CD14-positive monocyte (primary cell): ENCODE data around the gene SLC1A7. TPM values are rescaled to one million over a fixed set of nuclear protein-coding genes. Genes with fewer than 3 reads are reported as not detected.

Experiments used
- DNase-seq, 3 donors: peaks; one replicate each; pipeline ENCODE4 v3.0.0-alpha.2; 2011 to 2022
- H2AFZ ChIP-seq: 2 replicates; pipeline ENCODE4 v1.6.0; 2012; ENCODE audit warnings: mild to moderate bottlenecking, low read depth, low read length, inconsistent platforms; ENCODE audit not compliant: insufficient read depth, poor library complexity, severe bottlenecking
- H3K27ac ChIP-seq, 2 donors: 1 replicate in 1 of 2; 2 replicates in 1 of 2; pipeline ENCODE4 v1.5.1; 2012 to 2013; ENCODE audit warnings: low read length in 2 of 2, control low read depth in 1 of 2, inconsistent platforms in 1 of 2, low read depth in 1 of 2, mild to moderate bottlenecking in 1 of 2
- H3K27me3 ChIP-seq, 2 donors: one replicate each; pipeline versions ENCODE4 v1.6.0 to v1.6.1; 2011 to 2013; ENCODE audit warnings: low read length in 2 of 2; ENCODE audit not compliant: control insufficient read depth in 2 of 2, insufficient read depth in 2 of 2
- H3K36me3 ChIP-seq, 2 donors: replicated peaks in 1 of 2; 1 replicate in 1 of 2; 2 replicates in 1 of 2; pipeline versions ENCODE4 v1.5.1 to v1.6.1; 2012 to 2013; ENCODE audit warnings: low read length in 2 of 2, control low read depth in 1 of 2, inconsistent platforms in 1 of 2, mild to moderate bottlenecking in 1 of 2; ENCODE audit not compliant: insufficient read depth in 2 of 2, control insufficient read depth in 1 of 2
- H3K4me1 ChIP-seq, 2 donors: 1 replicate in 1 of 2; 2 replicates in 1 of 2; pipeline versions ENCODE4 v1.5.1 to v1.6.1; 2012 to 2013; ENCODE audit warnings: low read length in 2 of 2, control low read depth in 1 of 2, inconsistent platforms in 1 of 2, mild to moderate bottlenecking in 1 of 2, moderate library complexity in 1 of 2; ENCODE audit not compliant: insufficient read depth in 2 of 2, control insufficient read depth in 1 of 2
- H3K4me2 ChIP-seq: replicated peaks from 2 replicates; pipeline ENCODE3; 2012; ENCODE audit warnings: low read length, moderate library complexity, mild to moderate bottlenecking; ENCODE audit not compliant: poor library complexity, severe bottlenecking; ENCODE audit errors: extremely low read depth
- H3K4me3 ChIP-seq, 3 experiments: fragments of 200-600 bp in 1 of 3; sonication (generic) in 1 of 3; replicated peaks in 1 of 3; 1 replicate in 2 of 3; 2 replicates in 1 of 3; pipeline ENCODE4 v1.5.1; 2011 to 2013; ENCODE audit warnings: low read length in 3 of 3, mild to moderate bottlenecking in 3 of 3, control low read depth in 2 of 3, low read depth in 2 of 3, inconsistent platforms in 1 of 3, moderate library complexity in 1 of 3
- H3K79me2 ChIP-seq: 2 replicates; pipeline ENCODE4 v1.6.0; 2012; ENCODE audit warnings: mild to moderate bottlenecking, control low read depth, inconsistent platforms, low read length, moderate library complexity; ENCODE audit not compliant: insufficient read depth
- H3K9ac ChIP-seq: 2 replicates; pipeline ENCODE4 v1.6.0; 2017; ENCODE audit warnings: low read length, mild to moderate bottlenecking; ENCODE audit not compliant: insufficient read depth, poor library complexity, severe bottlenecking
- H3K9me3 ChIP-seq, 2 donors: replicated peaks in 1 of 2; 1 replicate in 1 of 2; 2 replicates in 1 of 2; pipeline versions ENCODE4 v1.5.1 to v1.6.1; 2012 to 2013; ENCODE audit warnings: low read length in 2 of 2, control low read depth in 1 of 2; ENCODE audit not compliant: control insufficient read depth in 1 of 2, insufficient read depth in 1 of 2
- H4K20me1 ChIP-seq: 2 replicates; pipeline ENCODE4 v1.6.0; 2012; ENCODE audit warnings: mild to moderate bottlenecking, low read length, control low read depth, moderate library complexity; ENCODE audit not compliant: insufficient read depth
- H3K27ac Mint-ChIP-seq, 7 donors: one replicate each; pipeline ENCODE4 v1.8.0; 2020; ENCODE audit warnings: mild to moderate bottlenecking in 7 of 7, mixed read lengths in 7 of 7, moderate library complexity in 6 of 7, inconsistent platforms in 2 of 7
- H3K27me3 Mint-ChIP-seq, 3 donors: one replicate each; pipeline ENCODE4 v1.8.0; 2021 to 2022; ENCODE audit warnings: low read depth in 3 of 3, mild to moderate bottlenecking in 3 of 3, mixed read lengths in 3 of 3, moderate library complexity in 3 of 3, inconsistent platforms in 1 of 3
- H3K36me3 Mint-ChIP-seq, 2 donors: one replicate each; pipeline ENCODE4 v1.8.0; 2020; ENCODE audit warnings: mixed read lengths in 2 of 2, inconsistent platforms in 1 of 2, mild to moderate bottlenecking in 1 of 2
- H3K4me1 Mint-ChIP-seq: one replicate; pipeline ENCODE4 v1.8.0; 2020; ENCODE audit warnings: mild to moderate bottlenecking, mixed read lengths
- H3K4me3 Mint-ChIP-seq, 2 donors: one replicate each; pipeline ENCODE4 v1.8.0; 2020; ENCODE audit warnings: mild to moderate bottlenecking in 2 of 2, mixed read lengths in 2 of 2, moderate library complexity in 1 of 2
- H3K9me3 Mint-ChIP-seq, 7 donors: one replicate each; pipeline ENCODE4 v1.8.0; 2020 to 2022; ENCODE audit warnings: mixed read lengths in 7 of 7, mild to moderate bottlenecking in 6 of 7, moderate library complexity in 6 of 7, inconsistent platforms in 2 of 7
- WGBS: methylation state at CpG from one replicate; pipeline ENCODE4 v1.1.5; 2013; ENCODE audit warnings: missing lambda C conversion rate; ENCODE audit not compliant: insufficient coverage; 5-methylcytosine and 5-hydroxymethylcytosine counted together
- intact Hi-C, 2 donors: fragments of 100-400 bp; cut with micrococcal nuclease; formaldehyde crosslinking; loops; one replicate each; pipeline versions ENCODE4 v1.15.0 to v1.15.1; 2023
- polyA plus RNA-seq, 3 donors: library from polyadenylated mRNA; depleted of rRNA in 1 of 3; unstranded in 2 of 3; stranded (reverse) in 1 of 3; fragments of 300-500 nt in 2 of 3; fragments of >200 nt in 1 of 3; fragmentation: Illumina TruSeq in 2 of 3; gene quantifications; 1 replicate in 2 of 3; 2 replicates in 1 of 3; pipeline ENCODE4 v1.2.3, GENCODE V29; 2012 to 2021
- TF ChIP-seq, protein P1 (sequence below): fragments of 200-600 bp; IDR thresholded peaks from one replicate; pipeline ENCODE4 v1.8.0; 2022; ENCODE audit warnings: antibody characterized with exemption, mild to moderate bottlenecking

The SLC1A7 gene
- polyA plus RNA-seq, 3 donors = not detected

DNA sequence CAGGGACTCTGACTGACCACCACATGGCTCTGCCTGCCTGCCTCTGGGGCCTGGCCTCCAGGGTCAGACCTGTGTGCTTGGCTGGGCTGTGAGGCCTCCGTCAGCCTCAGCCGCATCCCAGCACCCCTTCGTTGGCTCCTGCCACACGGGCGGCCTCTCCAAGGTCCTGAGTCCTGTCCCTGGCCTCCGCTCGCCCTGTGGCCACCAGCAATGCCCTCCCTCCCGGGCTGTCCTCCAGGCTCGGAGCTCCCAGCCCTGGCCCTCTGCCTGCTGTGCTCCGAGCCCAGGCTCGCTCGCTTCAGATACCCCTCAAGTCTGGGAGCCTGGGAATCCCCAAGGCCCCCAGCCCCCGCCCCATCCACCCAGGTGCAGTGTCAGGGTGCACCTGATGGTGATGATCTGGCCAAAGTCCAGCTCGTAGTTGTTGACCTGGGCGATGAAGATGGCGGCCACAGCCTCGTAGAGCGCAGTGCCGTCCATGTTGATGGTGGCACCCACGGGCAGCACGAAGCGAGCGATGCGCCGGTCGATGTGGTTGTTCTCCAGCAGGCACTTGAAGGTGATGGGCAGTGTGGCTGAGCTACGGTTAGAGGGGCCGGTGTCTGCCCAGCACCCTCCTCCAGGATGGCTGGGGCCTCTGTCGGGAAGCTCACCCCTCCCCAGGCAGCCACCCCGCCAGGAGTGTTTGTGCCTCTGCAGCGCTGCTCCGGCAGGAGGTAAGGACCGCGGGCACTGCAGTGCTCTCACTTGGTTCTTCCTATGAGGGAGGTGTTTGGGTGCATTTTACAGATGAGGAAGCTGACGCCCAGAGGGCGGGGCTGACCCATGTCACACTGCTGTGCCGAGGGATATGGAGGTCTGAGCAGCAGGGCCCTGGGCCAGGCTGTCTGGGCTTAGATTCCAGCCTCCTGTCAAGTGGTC lies 52.0 kb downstream of the SLC1A7 start:
- 90% methylated on average over 33 of the region's 37 CpGs for WGBS
- peaks cover 7% of the 10 kb centered on the region for H3K4me1 Mint-ChIP-seq
- no peaks in the 10 kb centered on the region for H3K27me3 ChIP-seq
- H3K4me2 ChIP-seq = no peak overlapping the region
- peak overlapping the region; percentile 61 for H2AFZ ChIP-seq
- peaks cover 6 to 7% of the 10 kb centered on the region in 2 donors for H3K9me3 ChIP-seq
- intact Hi-C loops = no loop called here
- TF ChIP-seq, protein P1, sequence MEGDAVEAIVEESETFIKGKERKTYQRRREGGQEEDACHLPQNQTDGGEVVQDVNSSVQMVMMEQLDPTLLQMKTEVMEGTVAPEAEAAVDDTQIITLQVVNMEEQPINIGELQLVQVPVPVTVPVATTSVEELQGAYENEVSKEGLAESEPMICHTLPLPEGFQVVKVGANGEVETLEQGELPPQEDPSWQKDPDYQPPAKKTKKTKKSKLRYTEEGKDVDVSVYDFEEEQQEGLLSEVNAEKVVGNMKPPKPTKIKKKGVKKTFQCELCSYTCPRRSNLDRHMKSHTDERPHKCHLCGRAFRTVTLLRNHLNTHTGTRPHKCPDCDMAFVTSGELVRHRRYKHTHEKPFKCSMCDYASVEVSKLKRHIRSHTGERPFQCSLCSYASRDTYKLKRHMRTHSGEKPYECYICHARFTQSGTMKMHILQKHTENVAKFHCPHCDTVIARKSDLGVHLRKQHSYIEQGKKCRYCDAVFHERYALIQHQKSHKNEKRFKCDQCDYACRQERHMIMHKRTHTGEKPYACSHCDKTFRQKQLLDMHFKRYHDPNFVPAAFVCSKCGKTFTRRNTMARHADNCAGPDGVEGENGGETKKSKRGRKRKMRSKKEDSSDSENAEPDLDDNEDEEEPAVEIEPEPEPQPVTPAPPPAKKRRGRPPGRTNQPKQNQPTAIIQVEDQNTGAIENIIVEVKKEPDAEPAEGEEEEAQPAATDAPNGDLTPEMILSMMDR = no peak
- H3K79me2 ChIP-seq = no peaks in the 10 kb centered on the region
- DNase-seq = no peak
- H3K4me3 ChIP-seq = no peak overlapping the region
- no peaks in the 10 kb centered on the region for H3K36me3 ChIP-seq
- no peaks in the 10 kb centered on the region for H3K4me1 ChIP-seq
- H3K27ac Mint-ChIP-seq = no peak overlapping the region
- no peaks in the 10 kb centered on the region for H4K20me1 ChIP-seq
- no peak overlapping the region for H3K9ac ChIP-seq
- H3K9me3 Mint-ChIP-seq = peaks cover 0 to 3% (median 0%) of the 10 kb centered on the region in 7 donors
- H3K27ac ChIP-seq = no peak overlapping the region
- no peak overlapping the region for H3K4me3 Mint-ChIP-seq
- H3K36me3 Mint-ChIP-seq = no peaks in the 10 kb centered on the region
- peaks cover 0 to 4% (median 2%) of the 10 kb centered on the region in 3 donors for H3K27me3 Mint-ChIP-seq

DNA sequence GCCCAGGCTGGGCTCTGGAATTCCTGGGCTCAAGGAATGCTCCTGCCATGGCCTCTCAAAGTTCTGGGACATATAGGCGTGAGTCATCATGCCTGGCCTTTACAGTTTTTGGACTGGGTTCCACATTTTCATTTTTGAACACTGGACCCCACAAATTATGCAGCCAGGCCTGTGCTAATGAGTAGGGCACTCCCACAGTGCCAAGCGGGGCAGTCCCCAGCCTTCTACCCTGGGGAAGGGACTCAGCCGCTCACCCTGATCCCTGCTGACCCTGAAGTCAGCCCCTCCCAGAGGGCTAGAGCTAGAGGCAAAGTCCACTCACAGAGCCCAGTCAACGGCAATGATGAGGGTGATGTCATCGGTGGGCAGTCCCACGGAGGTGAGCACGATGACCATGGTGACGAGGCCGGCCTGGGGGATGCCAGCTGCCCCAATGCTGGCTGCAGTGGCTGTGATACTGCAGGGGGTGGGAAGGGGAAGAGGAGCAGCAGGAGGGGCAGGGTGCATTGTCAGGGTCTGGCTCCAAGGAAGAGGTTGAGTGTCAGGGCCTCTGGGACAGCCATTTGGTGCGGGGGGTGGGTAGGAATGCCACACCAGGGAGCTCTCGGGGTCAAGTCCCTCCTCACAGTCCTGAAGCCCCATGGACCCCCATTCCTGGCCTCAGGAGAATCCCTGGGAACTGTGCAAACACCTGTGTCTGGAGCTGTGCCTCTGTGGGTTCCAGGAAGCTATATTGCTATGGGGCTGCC lies 52.8 kb downstream of the SLC1A7 start:
- Histone ChIP-seq H3K4me3 (no peak overlapping the region), H3K27me3 (no peaks in the 10 kb centered on the region), H3K9ac (no peak overlapping the region), H3K36me3 (no peaks in the 10 kb centered on the region), H4K20me1 (no peaks in the 10 kb centered on the region), H3K4me2 (no peak overlapping the region), H3K9me3 (no peaks in the 10 kb centered on the region), H3K4me1 (no peaks in the 10 kb centered on the region), H3K79me2 (no peaks in the 10 kb centered on the region), H2AFZ (no peak overlapping the region), H3K27ac (no peak overlapping the region)
- Mint-ChIP-seq H3K4me3 (no peak overlapping the region), H3K9me3 (no peaks in the 10 kb centered on the region), H3K4me1 (peaks cover 7% of the 10 kb centered on the region), H3K27ac (no peak overlapping the region), H3K36me3 (no peaks in the 10 kb centered on the region), H3K27me3 (peaks cover 0 to 3% (median 2%) of the 10 kb centered on the region in 3 donors)
- 92% methylated on average over 9 of the region's 11 CpGs for WGBS
- DNase-seq = no peak
- intact Hi-C loops = no loop called here
- TF ChIP-seq, protein P1 = no peak
